NAMALWA (cell line): ENCODE measurements around the gene CARD9.
A peak's percentile ranks its signal among the peaks of the same experiment; 100 is the strongest.
"Not testable (repeated sequence)": the region's sequence is repeated elsewhere in the genome, so short reads cannot be mapped to it uniquely, and the experiment has no call there.

ENCODE experiments used
- DNase-seq: peaks from one replicate; pipeline ENCODE4 v3.0.0-alpha.2; 2015; ENCODE audit warnings: low spot score

Gene CARD9

GRCh38 chr9:136322756-136323330 is 50.6 kb downstream of the CARD9 start:
- no peak for DNase-seq

GRCh38 chr9:136321561-136321960 is 51.9 kb downstream of the CARD9 start:
- DNase-seq: no peak

GRCh38 chr9:136320972-136321371 is 52.5 kb downstream of the CARD9 start:
- DNase-seq: not testable (repeated sequence)

- DNase-seq: not testable (repeated sequence)
Observed at GRCh38 chr9:136319955-136320354, 53.5 kb downstream of the CARD9 start.

GRCh38 chr9:136319244-136319643 is 54.2 kb downstream of the CARD9 start:
- not testable (repeated sequence) for DNase-seq

GRCh38 chr9:136318776-136319241 is 54.7 kb downstream of the CARD9 start:
- DNase-seq: no peak

GRCh38 chr9:136318111-136318775 is 55.2 kb downstream of the CARD9 start:
- DNase-seq: peak; percentile 66

GRCh38 chr9:136317695-136318094 is 55.8 kb downstream of the CARD9 start:
- DNase-seq: no peak

- DNase-seq: no peak
Observed at GRCh38 chr9:136316896-136317676, 56.4 kb downstream of the CARD9 start.

- no peak for DNase-seq
Observed at GRCh38 chr9:136316271-136316751, 57.2 kb downstream of the CARD9 start.

GRCh38 chr9:136314944-136315343 is 58.5 kb downstream of the CARD9 start:
- no peak for DNase-seq

GRCh38 chr9:136314056-136314416 is 59.4 kb downstream of the CARD9 start:
- no peak for DNase-seq
